ENCODE data around the gene CASP7.
"Not testable (repeated sequence)": the region's sequence is repeated elsewhere in the genome, so short reads cannot be mapped to it uniquely, and the experiment has no call there.

CASP7 gene

GRCh38 chr10:113754768-113755167 is 75.1 kb downstream of the CASP7 start:
- no peak for DNase-seq

GRCh38 chr10:113756940-113757543 is 77.3 kb downstream of the CASP7 start:
- DNase-seq, result no peak

GRCh38 chr10:113762083-113762482 is 82.4 kb downstream of the CASP7 start:
- no peak for DNase-seq

GRCh38 chr10:113764582-113764981 is 84.9 kb downstream of the CASP7 start:
- DNase-seq, result no peak

GRCh38 chr10:113765910-113766309 is 86.2 kb downstream of the CASP7 start:
- DNase-seq, result no peak

GRCh38 chr10:113767222-113767621 is 87.5 kb downstream of the CASP7 start:
- no peak for DNase-seq

GRCh38 chr10:113770346-113770745 is 90.6 kb downstream of the CASP7 start:
- no peak for DNase-seq

- not testable (repeated sequence) for DNase-seq
Measured at GRCh38 chr10:113771131-113771530, 91.4 kb downstream of the CASP7 start.

GRCh38 chr10:113775686-113776294 is 96.1 kb downstream of the CASP7 start:
- no peak for DNase-seq

- no peak for DNase-seq
Measured at GRCh38 chr10:113776553-113776952, 96.8 kb downstream of the CASP7 start.
